GM23338 (cell line): Measurements from ENCODE around the gene RPS15. TPM values are rescaled to one million over a fixed set of nuclear protein-coding genes. Genes with fewer than 3 reads are reported as not detected.

ENCODE experiments used
- ATAC-seq: fragments of 200-7000 bp; cut with Tn5 transposase; 3 replicates; pipeline ENCODE4 v1.9.1; 2020
- DNase-seq: peaks from one replicate; pipeline ENCODE4 v3.0.0-alpha.2; 2015; ENCODE audit warnings: low spot score
- H2AFZ ChIP-seq: fragments of 200-600 bp; sonication (generic); 2 replicates; pipeline ENCODE4 v1.8.0; 2016; ENCODE audit warnings: antibody characterized with exemption, mild to moderate bottlenecking, moderate library complexity
- H3F3A ChIP-seq: fragments of 200-600 bp; sonication (generic); replicated peaks from 2 replicates; pipeline ENCODE4 v1.8.0; 2017; ENCODE audit warnings: antibody characterized with exemption, mixed run types, low read depth
- H3K27ac ChIP-seq: fragments of 200-600 bp; sonication (generic); 2 replicates; pipeline ENCODE4 v1.6.1; 2016; ENCODE audit warnings: low read depth
- H3K27me3 ChIP-seq: fragments of 200-600 bp; sonication (generic); 2 replicates; pipeline ENCODE4 v1.8.0; 2016; ENCODE audit warnings: mild to moderate bottlenecking, mixed run types, moderate library complexity; ENCODE audit not compliant: insufficient read depth
- H3K36me3 ChIP-seq: fragments of 200-600 bp; sonication (generic); 2 replicates; pipeline ENCODE4 v1.8.0; 2016; ENCODE audit warnings: mild to moderate bottlenecking; ENCODE audit not compliant: insufficient read depth
- H3K4me1 ChIP-seq: fragments of 200-600 bp; sonication (generic); 2 replicates; pipeline ENCODE4 v1.8.0; 2016; ENCODE audit warnings: mild to moderate bottlenecking, moderate library complexity; ENCODE audit not compliant: insufficient read depth
- H3K4me2 ChIP-seq: fragments of 200-600 bp; sonication (generic); 2 replicates; pipeline ENCODE4 v1.7.1; 2017; ENCODE audit warnings: mixed run types
- H3K4me3 ChIP-seq: fragments of 200-600 bp; sonication (generic); 2 replicates; pipeline ENCODE4 v1.6.1; 2016; ENCODE audit warnings: mixed run types
- H3K79me2 ChIP-seq: fragments of 200-600 bp; sonication (generic); replicated peaks from 2 replicates; pipeline ENCODE4 v1.8.0; 2017; ENCODE audit warnings: mild to moderate bottlenecking; ENCODE audit not compliant: insufficient read depth
- H3K9me2 ChIP-seq: fragments of 200-600 bp; sonication (generic); 2 replicates; pipeline ENCODE4 v1.8.0; 2017; ENCODE audit not compliant: insufficient read depth
- H4K20me1 ChIP-seq: fragments of 200-600 bp; sonication (generic); replicated peaks from 2 replicates; pipeline ENCODE4 v1.8.0; 2017; ENCODE audit warnings: mild to moderate bottlenecking; ENCODE audit not compliant: insufficient read depth
- H3K27ac Mint-ChIP-seq: 2 replicates; pipeline ENCODE4 v1.8.0; 2020; ENCODE audit warnings: inconsistent platforms, mild to moderate bottlenecking, moderate library complexity, mixed read lengths
- H3K27me3 Mint-ChIP-seq: 3 replicates; pipeline ENCODE4 v1.8.0; 2022; ENCODE audit warnings: low read depth, mild to moderate bottlenecking, moderate library complexity, mixed read lengths, inconsistent platforms; ENCODE audit not compliant: insufficient read depth, poor library complexity
- H3K36me3 Mint-ChIP-seq: 3 replicates; pipeline ENCODE4 v1.8.0; 2021; ENCODE audit warnings: low read depth, mild to moderate bottlenecking, inconsistent platforms, moderate library complexity, mixed read lengths
- H3K4me1 Mint-ChIP-seq: 3 replicates; pipeline ENCODE4 v1.8.0; 2020; ENCODE audit warnings: mild to moderate bottlenecking, inconsistent platforms, mixed read lengths
- H3K4me3 Mint-ChIP-seq: 3 replicates; pipeline ENCODE4 v1.8.0; 2021; ENCODE audit warnings: moderate library complexity, mild to moderate bottlenecking, inconsistent platforms, mixed read lengths
- H3K9me3 Mint-ChIP-seq: 3 replicates; pipeline ENCODE4 v1.8.0; 2020; ENCODE audit warnings: moderate library complexity, mild to moderate bottlenecking, inconsistent platforms, mixed read lengths
- CREB1 ChIP-seq: fragments of 250-450 bp; sonication (Bioruptor Pico); IDR thresholded peaks from 2 replicates; pipeline ENCODE4 v1.5.0; 2020; ENCODE audit warnings: low read depth, mild to moderate bottlenecking, moderate library complexity
- EZH2 ChIP-seq: fragments of 200-600 bp; sonication (generic); IDR thresholded peaks from one replicate; pipeline ENCODE4 v1.8.0; 2017; ENCODE audit warnings: antibody characterized with exemption, mild to moderate bottlenecking, low read depth; ENCODE audit not compliant: unreplicated experiment
- EZH2phosphoT487 ChIP-seq: fragments of 200-600 bp; sonication (generic); IDR thresholded peaks from one replicate; pipeline ENCODE4 v1.8.1; 2018; ENCODE audit warnings: antibody characterized with exemption; ENCODE audit not compliant: unreplicated experiment
- JUNB ChIP-seq: IDR thresholded peaks from one replicate; pipeline ENCODE4 v1.6.1; 2016; ENCODE audit warnings: antibody characterized with exemption; ENCODE audit not compliant: unreplicated experiment
- NANOG ChIP-seq: IDR thresholded peaks from 2 replicates; pipeline ENCODE4 v1.6.1; 2016; ENCODE audit warnings: antibody characterized with exemption, borderline replicate concordance
- POLR2AphosphoS5 ChIP-seq: IDR thresholded peaks from 2 replicates; pipeline ENCODE4 v1.6.1; 2016; ENCODE audit warnings: antibody characterized with exemption, low read depth
- ZNF114 ChIP-seq: fragments of 250-450 bp; sonication (Bioruptor Pico); IDR thresholded peaks from 2 replicates; pipeline ENCODE4 v1.5.0; 2020; ENCODE audit warnings: mild to moderate bottlenecking, moderate library complexity
- ZNF331 ChIP-seq: fragments of 250-450 bp; sonication (Bioruptor Pico); IDR thresholded peaks from 2 replicates; pipeline ENCODE4 v1.5.0; 2020; ENCODE audit warnings: low read depth, mild to moderate bottlenecking, moderate library complexity
- polyA plus RNA-seq: library from polyadenylated mRNA; unstranded; fragments of >200 nt; fragmentation: Nextera tagmentation; extraction: Ambion mirVana; gene quantifications from 2 replicates; pipeline ENCODE4 v1.2.1, GENCODE V29; 2016
- total RNA-seq: library from RNA; depleted of rRNA; stranded (reverse); fragments of >200 nt; shearing (Covaris generic); gene quantifications from 2 replicates; pipeline ENCODE4 v1.2.3, GENCODE V29; 2014
- TF ChIP-seq, protein P1 (sequence below), 2 experiments: fragments of 200-600 bp in 1 of 2; sonication (generic) in 1 of 2; conservative IDR thresholded peaks; 2 replicates each; pipeline versions ENCODE4 v1.5.1 to v1.6.1; 2016 to 2017; ENCODE audit warnings: antibody characterized with exemption in 2 of 2, low read depth in 2 of 2, mild to moderate bottlenecking in 2 of 2, moderate library complexity in 1 of 2
- TF ChIP-seq, protein P2 (sequence below): IDR thresholded peaks from one replicate; pipeline ENCODE4 v1.6.1; 2018; ENCODE audit warnings: antibody characterized with exemption; ENCODE audit not compliant: unreplicated experiment
- TF ChIP-seq, protein P3 (sequence below): IDR thresholded peaks from 2 replicates; pipeline ENCODE4 v1.6.1; 2016; ENCODE audit warnings: antibody characterized with exemption
- TF ChIP-seq, protein P4 (sequence below): fragments of 250-450 bp; sonication (Bioruptor Pico); IDR thresholded peaks from 2 replicates; pipeline ENCODE4 v1.5.0; 2020; ENCODE audit warnings: mild to moderate bottlenecking, moderate library complexity

RPS15 gene
- total and polyA plus RNA-seq, 2 experiments from 2014 or later: 2,953 to 3,861 TPM

DNA sequence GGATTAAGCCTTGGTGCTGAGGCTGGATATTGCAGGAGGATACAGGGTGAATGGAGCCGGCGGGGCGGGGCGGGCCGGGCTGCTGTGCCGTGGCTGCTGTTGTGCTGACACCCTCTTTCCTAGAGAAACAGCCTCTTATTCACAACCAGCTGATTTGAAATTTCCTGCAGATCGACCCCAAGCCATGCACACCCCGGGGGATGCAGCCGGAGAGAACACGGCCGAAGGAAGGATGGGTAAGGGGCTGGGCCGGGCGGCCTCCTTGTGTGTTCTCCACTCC, 19.8 kb upstream of the RPS15 start:
- Histone ChIP-seq H2AFZ (no peak overlapping the region), H3K27ac (no peak overlapping the region), H3K9me2 (no peaks in the 10 kb centered on the region), H3K4me3 (no peak overlapping the region), H3K79me2 (peaks cover 93% of the 10 kb centered on the region), H4K20me1 (peaks cover 55% of the 10 kb centered on the region), H3K4me2 (no peak overlapping the region), H3K27me3 (no peaks in the 10 kb centered on the region), H3K36me3 (peaks cover 26% of the 10 kb centered on the region), H3F3A (peaks cover 35% of the 10 kb centered on the region), H3K4me1 (peaks cover 28% of the 10 kb centered on the region)
- H3K9me3 Mint-ChIP-seq: no peaks in the 10 kb centered on the region
- 0 out of 2 replicates have a peak overlapping the region, but pooled peaks have one; percentile 73 for H3K27ac Mint-ChIP-seq
- DNase-seq (no peak), ATAC-seq (no peak)
- H3K4me3 Mint-ChIP-seq: no peak overlapping the region
- peaks cover 65% of the 10 kb centered on the region for H3K36me3 Mint-ChIP-seq
- H3K27me3 Mint-ChIP-seq: peaks cover 28% of the 10 kb centered on the region
- H3K4me1 Mint-ChIP-seq: peaks cover 54% of the 10 kb centered on the region
- no peak for TF ChIP-seq NANOG
- no peak for TF ChIP-seq ZNF114
- TF ChIP-seq, protein P1, sequence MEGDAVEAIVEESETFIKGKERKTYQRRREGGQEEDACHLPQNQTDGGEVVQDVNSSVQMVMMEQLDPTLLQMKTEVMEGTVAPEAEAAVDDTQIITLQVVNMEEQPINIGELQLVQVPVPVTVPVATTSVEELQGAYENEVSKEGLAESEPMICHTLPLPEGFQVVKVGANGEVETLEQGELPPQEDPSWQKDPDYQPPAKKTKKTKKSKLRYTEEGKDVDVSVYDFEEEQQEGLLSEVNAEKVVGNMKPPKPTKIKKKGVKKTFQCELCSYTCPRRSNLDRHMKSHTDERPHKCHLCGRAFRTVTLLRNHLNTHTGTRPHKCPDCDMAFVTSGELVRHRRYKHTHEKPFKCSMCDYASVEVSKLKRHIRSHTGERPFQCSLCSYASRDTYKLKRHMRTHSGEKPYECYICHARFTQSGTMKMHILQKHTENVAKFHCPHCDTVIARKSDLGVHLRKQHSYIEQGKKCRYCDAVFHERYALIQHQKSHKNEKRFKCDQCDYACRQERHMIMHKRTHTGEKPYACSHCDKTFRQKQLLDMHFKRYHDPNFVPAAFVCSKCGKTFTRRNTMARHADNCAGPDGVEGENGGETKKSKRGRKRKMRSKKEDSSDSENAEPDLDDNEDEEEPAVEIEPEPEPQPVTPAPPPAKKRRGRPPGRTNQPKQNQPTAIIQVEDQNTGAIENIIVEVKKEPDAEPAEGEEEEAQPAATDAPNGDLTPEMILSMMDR (conservative IDR thresholded peaks at IDR 0.05; ENCODE audit: low read depth in 2 of 2): no peak
- no peak for TF ChIP-seq JUNB
- TF ChIP-seq, protein P2, sequence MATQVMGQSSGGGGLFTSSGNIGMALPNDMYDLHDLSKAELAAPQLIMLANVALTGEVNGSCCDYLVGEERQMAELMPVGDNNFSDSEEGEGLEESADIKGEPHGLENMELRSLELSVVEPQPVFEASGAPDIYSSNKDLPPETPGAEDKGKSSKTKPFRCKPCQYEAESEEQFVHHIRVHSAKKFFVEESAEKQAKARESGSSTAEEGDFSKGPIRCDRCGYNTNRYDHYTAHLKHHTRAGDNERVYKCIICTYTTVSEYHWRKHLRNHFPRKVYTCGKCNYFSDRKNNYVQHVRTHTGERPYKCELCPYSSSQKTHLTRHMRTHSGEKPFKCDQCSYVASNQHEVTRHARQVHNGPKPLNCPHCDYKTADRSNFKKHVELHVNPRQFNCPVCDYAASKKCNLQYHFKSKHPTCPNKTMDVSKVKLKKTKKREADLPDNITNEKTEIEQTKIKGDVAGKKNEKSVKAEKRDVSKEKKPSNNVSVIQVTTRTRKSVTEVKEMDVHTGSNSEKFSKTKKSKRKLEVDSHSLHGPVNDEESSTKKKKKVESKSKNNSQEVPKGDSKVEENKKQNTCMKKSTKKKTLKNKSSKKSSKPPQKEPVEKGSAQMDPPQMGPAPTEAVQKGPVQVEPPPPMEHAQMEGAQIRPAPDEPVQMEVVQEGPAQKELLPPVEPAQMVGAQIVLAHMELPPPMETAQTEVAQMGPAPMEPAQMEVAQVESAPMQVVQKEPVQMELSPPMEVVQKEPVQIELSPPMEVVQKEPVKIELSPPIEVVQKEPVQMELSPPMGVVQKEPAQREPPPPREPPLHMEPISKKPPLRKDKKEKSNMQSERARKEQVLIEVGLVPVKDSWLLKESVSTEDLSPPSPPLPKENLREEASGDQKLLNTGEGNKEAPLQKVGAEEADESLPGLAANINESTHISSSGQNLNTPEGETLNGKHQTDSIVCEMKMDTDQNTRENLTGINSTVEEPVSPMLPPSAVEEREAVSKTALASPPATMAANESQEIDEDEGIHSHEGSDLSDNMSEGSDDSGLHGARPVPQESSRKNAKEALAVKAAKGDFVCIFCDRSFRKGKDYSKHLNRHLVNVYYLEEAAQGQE: no peak
- no peak for TF ChIP-seq ZNF331 (CRISPR knock-in tag)
- no peak for TF ChIP-seq EZH2
- no peak for TF ChIP-seq CREB1 (CRISPR knock-in tag)
- TF ChIP-seq, protein P3, sequence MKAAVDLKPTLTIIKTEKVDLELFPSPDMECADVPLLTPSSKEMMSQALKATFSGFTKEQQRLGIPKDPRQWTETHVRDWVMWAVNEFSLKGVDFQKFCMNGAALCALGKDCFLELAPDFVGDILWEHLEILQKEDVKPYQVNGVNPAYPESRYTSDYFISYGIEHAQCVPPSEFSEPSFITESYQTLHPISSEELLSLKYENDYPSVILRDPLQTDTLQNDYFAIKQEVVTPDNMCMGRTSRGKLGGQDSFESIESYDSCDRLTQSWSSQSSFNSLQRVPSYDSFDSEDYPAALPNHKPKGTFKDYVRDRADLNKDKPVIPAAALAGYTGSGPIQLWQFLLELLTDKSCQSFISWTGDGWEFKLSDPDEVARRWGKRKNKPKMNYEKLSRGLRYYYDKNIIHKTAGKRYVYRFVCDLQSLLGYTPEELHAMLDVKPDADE: no peak
- no peak for TF ChIP-seq EZH2phosphoT487
- TF ChIP-seq POLR2AphosphoS5: no peak
- TF ChIP-seq, protein P4, sequence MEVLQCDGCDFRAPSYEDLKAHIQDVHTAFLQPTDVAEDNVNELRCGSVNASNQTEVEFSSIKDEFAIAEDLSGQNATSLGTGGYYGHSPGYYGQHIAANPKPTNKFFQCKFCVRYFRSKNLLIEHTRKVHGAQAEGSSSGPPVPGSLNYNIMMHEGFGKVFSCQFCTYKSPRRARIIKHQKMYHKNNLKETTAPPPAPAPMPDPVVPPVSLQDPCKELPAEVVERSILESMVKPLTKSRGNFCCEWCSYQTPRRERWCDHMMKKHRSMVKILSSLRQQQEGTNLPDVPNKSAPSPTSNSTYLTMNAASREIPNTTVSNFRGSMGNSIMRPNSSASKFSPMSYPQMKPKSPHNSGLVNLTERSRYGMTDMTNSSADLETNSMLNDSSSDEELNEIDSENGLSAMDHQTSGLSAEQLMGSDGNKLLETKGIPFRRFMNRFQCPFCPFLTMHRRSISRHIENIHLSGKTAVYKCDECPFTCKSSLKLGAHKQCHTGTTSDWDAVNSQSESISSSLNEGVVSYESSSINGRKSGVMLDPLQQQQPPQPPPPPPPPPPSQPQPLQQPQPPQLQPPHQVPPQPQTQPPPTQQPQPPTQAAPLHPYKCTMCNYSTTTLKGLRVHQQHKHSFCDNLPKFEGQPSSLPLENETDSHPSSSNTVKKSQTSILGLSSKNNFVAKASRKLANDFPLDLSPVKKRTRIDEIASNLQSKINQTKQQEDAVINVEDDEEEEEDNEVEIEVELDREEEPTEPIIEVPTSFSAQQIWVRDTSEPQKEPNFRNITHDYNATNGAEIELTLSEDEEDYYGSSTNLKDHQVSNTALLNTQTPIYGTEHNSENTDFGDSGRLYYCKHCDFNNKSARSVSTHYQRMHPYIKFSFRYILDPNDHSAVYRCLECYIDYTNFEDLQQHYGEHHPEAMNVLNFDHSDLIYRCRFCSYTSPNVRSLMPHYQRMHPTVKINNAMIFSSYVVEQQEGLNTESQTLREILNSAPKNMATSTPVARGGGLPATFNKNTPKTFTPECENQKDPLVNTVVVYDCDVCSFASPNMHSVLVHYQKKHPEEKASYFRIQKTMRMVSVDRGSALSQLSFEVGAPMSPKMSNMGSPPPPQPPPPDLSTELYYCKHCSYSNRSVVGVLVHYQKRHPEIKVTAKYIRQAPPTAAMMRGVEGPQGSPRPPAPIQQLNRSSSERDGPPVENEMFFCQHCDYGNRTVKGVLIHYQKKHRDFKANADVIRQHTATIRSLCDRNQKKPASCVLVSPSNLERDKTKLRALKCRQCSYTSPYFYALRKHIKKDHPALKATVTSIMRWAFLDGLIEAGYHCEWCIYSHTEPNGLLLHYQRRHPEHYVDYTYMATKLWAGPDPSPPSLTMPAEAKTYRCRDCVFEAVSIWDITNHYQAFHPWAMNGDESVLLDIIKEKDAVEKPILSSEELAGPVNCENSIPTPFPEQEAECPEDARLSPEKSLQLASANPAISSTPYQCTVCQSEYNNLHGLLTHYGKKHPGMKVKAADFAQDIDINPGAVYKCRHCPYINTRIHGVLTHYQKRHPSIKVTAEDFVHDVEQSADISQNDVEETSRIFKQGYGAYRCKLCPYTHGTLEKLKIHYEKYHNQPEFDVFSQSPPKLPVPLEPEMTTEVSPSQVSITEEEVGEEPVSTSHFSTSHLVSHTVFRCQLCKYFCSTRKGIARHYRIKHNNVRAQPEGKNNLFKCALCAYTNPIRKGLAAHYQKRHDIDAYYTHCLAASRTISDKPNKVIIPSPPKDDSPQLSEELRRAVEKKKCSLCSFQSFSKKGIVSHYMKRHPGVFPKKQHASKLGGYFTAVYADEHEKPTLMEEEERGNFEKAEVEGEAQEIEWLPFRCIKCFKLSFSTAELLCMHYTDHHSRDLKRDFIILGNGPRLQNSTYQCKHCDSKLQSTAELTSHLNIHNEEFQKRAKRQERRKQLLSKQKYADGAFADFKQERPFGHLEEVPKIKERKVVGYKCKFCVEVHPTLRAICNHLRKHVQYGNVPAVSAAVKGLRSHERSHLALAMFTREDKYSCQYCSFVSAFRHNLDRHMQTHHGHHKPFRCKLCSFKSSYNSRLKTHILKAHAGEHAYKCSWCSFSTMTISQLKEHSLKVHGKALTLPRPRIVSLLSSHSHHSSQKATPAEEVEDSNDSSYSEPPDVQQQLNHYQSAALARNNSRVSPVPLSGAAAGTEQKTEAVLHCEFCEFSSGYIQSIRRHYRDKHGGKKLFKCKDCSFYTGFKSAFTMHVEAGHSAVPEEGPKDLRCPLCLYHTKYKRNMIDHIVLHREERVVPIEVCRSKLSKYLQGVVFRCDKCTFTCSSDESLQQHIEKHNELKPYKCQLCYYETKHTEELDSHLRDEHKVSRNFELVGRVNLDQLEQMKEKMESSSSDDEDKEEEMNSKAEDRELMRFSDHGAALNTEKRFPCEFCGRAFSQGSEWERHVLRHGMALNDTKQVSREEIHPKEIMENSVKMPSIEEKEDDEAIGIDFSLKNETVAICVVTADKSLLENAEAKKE (CRISPR knock-in tag): no peak
